CD14-positive monocyte (primary cell): ENCODE results near the gene BRK1. TPM values are rescaled to one million over a fixed set of nuclear protein-coding genes. Genes with fewer than 3 reads are reported as not detected.
A peak's percentile ranks its signal among the peaks of the same experiment; 100 is the strongest.

Experiments
- DNase-seq, 3 donors: peaks; one replicate each; pipeline ENCODE4 v3.0.0-alpha.2; 2011 to 2022
- H2AFZ ChIP-seq: 2 replicates; pipeline ENCODE4 v1.6.0; 2012; ENCODE audit warnings: mild to moderate bottlenecking, low read depth, low read length, inconsistent platforms; ENCODE audit not compliant: insufficient read depth, poor library complexity, severe bottlenecking
- H3K27ac ChIP-seq, 2 donors: 1 replicate in 1 of 2; 2 replicates in 1 of 2; pipeline ENCODE4 v1.5.1; 2012 to 2013; ENCODE audit warnings: low read length in 2 of 2, control low read depth in 1 of 2, inconsistent platforms in 1 of 2, low read depth in 1 of 2, mild to moderate bottlenecking in 1 of 2
- H3K27me3 ChIP-seq, 2 donors: one replicate each; pipeline versions ENCODE4 v1.6.0 to v1.6.1; 2011 to 2013; ENCODE audit warnings: low read length in 2 of 2; ENCODE audit not compliant: control insufficient read depth in 2 of 2, insufficient read depth in 2 of 2
- H3K36me3 ChIP-seq, 2 donors: replicated peaks in 1 of 2; 1 replicate in 1 of 2; 2 replicates in 1 of 2; pipeline versions ENCODE4 v1.5.1 to v1.6.1; 2012 to 2013; ENCODE audit warnings: low read length in 2 of 2, control low read depth in 1 of 2, inconsistent platforms in 1 of 2, mild to moderate bottlenecking in 1 of 2; ENCODE audit not compliant: insufficient read depth in 2 of 2, control insufficient read depth in 1 of 2
- H3K4me1 ChIP-seq, 2 donors: 1 replicate in 1 of 2; 2 replicates in 1 of 2; pipeline versions ENCODE4 v1.5.1 to v1.6.1; 2012 to 2013; ENCODE audit warnings: low read length in 2 of 2, control low read depth in 1 of 2, inconsistent platforms in 1 of 2, mild to moderate bottlenecking in 1 of 2, moderate library complexity in 1 of 2; ENCODE audit not compliant: insufficient read depth in 2 of 2, control insufficient read depth in 1 of 2
- H3K4me2 ChIP-seq: replicated peaks from 2 replicates; pipeline ENCODE3; 2012; ENCODE audit warnings: low read length, moderate library complexity, mild to moderate bottlenecking; ENCODE audit not compliant: poor library complexity, severe bottlenecking; ENCODE audit errors: extremely low read depth
- H3K4me3 ChIP-seq, 3 experiments: fragments of 200-600 bp in 1 of 3; sonication (generic) in 1 of 3; replicated peaks in 1 of 3; 1 replicate in 2 of 3; 2 replicates in 1 of 3; pipeline ENCODE4 v1.5.1; 2011 to 2013; ENCODE audit warnings: low read length in 3 of 3, mild to moderate bottlenecking in 3 of 3, control low read depth in 2 of 3, low read depth in 2 of 3, inconsistent platforms in 1 of 3, moderate library complexity in 1 of 3
- H3K79me2 ChIP-seq: 2 replicates; pipeline ENCODE4 v1.6.0; 2012; ENCODE audit warnings: mild to moderate bottlenecking, control low read depth, inconsistent platforms, low read length, moderate library complexity; ENCODE audit not compliant: insufficient read depth
- H3K9ac ChIP-seq: 2 replicates; pipeline ENCODE4 v1.6.0; 2017; ENCODE audit warnings: low read length, mild to moderate bottlenecking; ENCODE audit not compliant: insufficient read depth, poor library complexity, severe bottlenecking
- H3K9me3 ChIP-seq, 2 donors: replicated peaks in 1 of 2; 1 replicate in 1 of 2; 2 replicates in 1 of 2; pipeline versions ENCODE4 v1.5.1 to v1.6.1; 2012 to 2013; ENCODE audit warnings: low read length in 2 of 2, control low read depth in 1 of 2; ENCODE audit not compliant: control insufficient read depth in 1 of 2, insufficient read depth in 1 of 2
- H4K20me1 ChIP-seq: 2 replicates; pipeline ENCODE4 v1.6.0; 2012; ENCODE audit warnings: mild to moderate bottlenecking, low read length, control low read depth, moderate library complexity; ENCODE audit not compliant: insufficient read depth
- H3K27ac Mint-ChIP-seq, 7 donors: one replicate each; pipeline ENCODE4 v1.8.0; 2020; ENCODE audit warnings: mild to moderate bottlenecking in 7 of 7, mixed read lengths in 7 of 7, moderate library complexity in 6 of 7, inconsistent platforms in 2 of 7
- H3K27me3 Mint-ChIP-seq, 3 donors: one replicate each; pipeline ENCODE4 v1.8.0; 2021 to 2022; ENCODE audit warnings: low read depth in 3 of 3, mild to moderate bottlenecking in 3 of 3, mixed read lengths in 3 of 3, moderate library complexity in 3 of 3, inconsistent platforms in 1 of 3
- H3K36me3 Mint-ChIP-seq, 2 donors: one replicate each; pipeline ENCODE4 v1.8.0; 2020; ENCODE audit warnings: mixed read lengths in 2 of 2, inconsistent platforms in 1 of 2, mild to moderate bottlenecking in 1 of 2
- H3K4me1 Mint-ChIP-seq: one replicate; pipeline ENCODE4 v1.8.0; 2020; ENCODE audit warnings: mild to moderate bottlenecking, mixed read lengths
- H3K4me3 Mint-ChIP-seq, 2 donors: one replicate each; pipeline ENCODE4 v1.8.0; 2020; ENCODE audit warnings: mild to moderate bottlenecking in 2 of 2, mixed read lengths in 2 of 2, moderate library complexity in 1 of 2
- H3K9me3 Mint-ChIP-seq, 7 donors: one replicate each; pipeline ENCODE4 v1.8.0; 2020 to 2022; ENCODE audit warnings: mixed read lengths in 7 of 7, mild to moderate bottlenecking in 6 of 7, moderate library complexity in 6 of 7, inconsistent platforms in 2 of 7
- CTCF ChIP-seq: fragments of 200-600 bp; IDR thresholded peaks from one replicate; pipeline ENCODE4 v1.8.0; 2022; ENCODE audit warnings: antibody characterized with exemption, mild to moderate bottlenecking
- WGBS: methylation state at CpG from one replicate; pipeline ENCODE4 v1.1.5; 2013; ENCODE audit warnings: missing lambda C conversion rate; ENCODE audit not compliant: insufficient coverage; 5-methylcytosine and 5-hydroxymethylcytosine counted together
- intact Hi-C, 2 donors: fragments of 100-400 bp; cut with micrococcal nuclease; formaldehyde crosslinking; loops; one replicate each; pipeline versions ENCODE4 v1.15.0 to v1.15.1; 2023
- polyA plus RNA-seq, 3 donors: library from polyadenylated mRNA; depleted of rRNA in 1 of 3; unstranded in 2 of 3; stranded (reverse) in 1 of 3; fragments of 300-500 nt in 2 of 3; fragments of >200 nt in 1 of 3; fragmentation: Illumina TruSeq in 2 of 3; gene quantifications; 1 replicate in 2 of 3; 2 replicates in 1 of 3; pipeline ENCODE4 v1.2.3, GENCODE V29; 2012 to 2021

BRK1 gene
- polyA plus RNA-seq, 3 donors: 144 to 318 (median 295) TPM

DNA sequence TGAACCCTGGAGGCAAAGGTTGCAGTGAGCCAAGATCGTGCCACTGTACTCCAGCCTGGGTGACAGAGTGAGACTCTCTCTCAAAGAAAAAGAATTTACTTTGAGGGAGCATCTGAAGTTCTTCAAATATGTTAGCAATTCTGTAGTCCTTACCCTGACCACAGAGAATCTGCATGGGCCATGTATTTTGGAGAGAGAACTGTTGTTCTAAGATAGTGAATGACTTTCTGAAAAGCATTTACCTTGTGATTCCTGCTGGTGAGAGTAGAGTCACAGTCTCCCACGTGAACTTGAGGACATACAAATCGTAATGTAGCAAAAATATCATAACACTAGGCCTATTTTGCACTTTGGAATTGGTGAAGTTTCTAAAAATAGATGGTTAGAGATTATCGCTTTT is 3.9 kb downstream of the BRK1 start:
- Histone ChIP-seq H2AFZ (no peak overlapping the region), H3K79me2 (peaks cover 81% of the 10 kb centered on the region), H4K20me1 (peaks cover 63% of the 10 kb centered on the region), H3K27me3 (no peaks in the 10 kb centered on the region), H3K9ac (no peak overlapping the region), H3K4me1 (peaks cover 21% of the 10 kb centered on the region in 2 donors), H3K4me3 (no peak overlapping the region), H3K4me2 (no peak overlapping the region), H3K27ac (no peak overlapping the region), H3K9me3 (no peaks in the 10 kb centered on the region), H3K36me3 (peaks cover 25 to 44% of the 10 kb centered on the region in 2 donors)
- DNase-seq: no peak
- H3K9me3 Mint-ChIP-seq: no peaks in the 10 kb centered on the region
- H3K27me3 Mint-ChIP-seq: no peaks in the 10 kb centered on the region
- peaks cover 31 to 52% of the 10 kb centered on the region in 2 donors for H3K36me3 Mint-ChIP-seq
- H3K27ac Mint-ChIP-seq: no peak overlapping the region
- WGBS: 100% methylated on average over 1 of the region's 4 CpGs
- H3K4me3 Mint-ChIP-seq: no peak overlapping the region
- peaks cover 22% of the 10 kb centered on the region for H3K4me1 Mint-ChIP-seq
- intact Hi-C loops: loop anchor here in 1 of 2 donors (5.0 to 10.0 kb wide), 2 partner anchors 45 to 133 kb away; partner anchors contain the start of gene IRAK2
- TF ChIP-seq CTCF: no peak

- Histone ChIP-seq H2AFZ (no peak overlapping the region), H4K20me1 (peaks cover 76% of the 10 kb centered on the region), H3K9me3 (no peaks in the 10 kb centered on the region), H3K27me3 (no peaks in the 10 kb centered on the region), H3K4me1 (peaks cover 11 to 13% of the 10 kb centered on the region in 2 donors), H3K27ac (no peak overlapping the region), H3K79me2 (peaks cover 81% of the 10 kb centered on the region), H3K36me3 (peaks cover 41 to 61% of the 10 kb centered on the region in 2 donors), H3K4me3 (no peak overlapping the region), H3K4me2 (no peak overlapping the region), H3K9ac (no peak overlapping the region)
- peak overlapping the region in 2 of 7 donors; percentile 42 to 51 for H3K27ac Mint-ChIP-seq
- H3K4me1 Mint-ChIP-seq: peaks cover 19% of the 10 kb centered on the region
- WGBS: 100% methylated on average over 1 of the region's 2 CpGs
- H3K9me3 Mint-ChIP-seq: no peaks in the 10 kb centered on the region
- intact Hi-C loops: no loop called here
- H3K36me3 Mint-ChIP-seq: peaks cover 45 to 69% of the 10 kb centered on the region in 2 donors
- H3K4me3 Mint-ChIP-seq: no peak overlapping the region
- H3K27me3 Mint-ChIP-seq: peaks cover 0 to 1% (median 0%) of the 10 kb centered on the region in 3 donors
- no peak for TF ChIP-seq CTCF
- DNase-seq: no peak
These were observed 5.6 kb downstream of the BRK1 start for GRCh38 chr3:10121064-10121463.
